HepG2 (cell line): Measurements from ENCODE around the gene CRADD. TPM values are rescaled to one million over a fixed set of nuclear protein-coding genes. Genes with fewer than 3 reads are reported as not detected.
"Not testable (repeated sequence)": the region's sequence is repeated elsewhere in the genome, so short reads cannot be mapped to it uniquely, and the experiment has no call there.

ENCODE experiments used
- ATAC-seq: fragments of 200-7000 bp; cut with Tn5 transposase; 3 replicates; pipeline ENCODE4 v1.9.1; 2020; ENCODE audit warnings: mild to moderate bottlenecking, moderate library complexity
- BruUV-seq: library from RNA; stranded (reverse); fragments of 400-500 nt; replicated peaks from 2 replicates; lab custom pipeline; 2021; lab: Mats Ljungman, UMichigan
- CTCF ChIA-PET: fragments of 300-600 bp; formaldehyde crosslinking; extraction: SDS; loops from one replicate; lab custom pipeline; 2021; ENCODE audit warnings: low total read pairs, inconsistent platforms, low intra/inter-chr PET ratio; lab: Yijun Ruan, JAX
- POLR2A ChIA-PET: fragments of 350-600 bp; sonication (Branson Sonifier 250); formaldehyde crosslinking; loops from one replicate; lab custom pipeline; 2020; ENCODE audit warnings: antibody characterized with exemption, inconsistent platforms; lab: Yijun Ruan, JAX
- DNase-seq: peaks from one replicate; pipeline ENCODE4 v3.0.0-alpha.2; 2015; ENCODE audit warnings: low spot score
- FAIRE-seq: peaks from 3 replicates; lab custom pipeline; 2011; peaks lifted over from hg19 to GRCh38; lab: Jason Lieb, UNC
- H2AFZ ChIP-seq: one replicate; pipeline ENCODE4 v1.6.1; 2011; ENCODE audit warnings: low read length, inconsistent platforms
- H3K27ac ChIP-seq: fragments of 300-600 bp; 3 replicates; pipeline ENCODE4 v1.8.0; 2011; ENCODE audit warnings: mixed run types, mild to moderate bottlenecking, mixed read lengths, low read length, inconsistent platforms; ENCODE audit not compliant: insufficient read depth; ENCODE audit errors: extremely low read length
- H3K27me3 ChIP-seq, 2 experiments: fragments of 200-600 bp in 1 of 2; 2 replicates in 1 of 2; 3 replicates in 1 of 2; pipeline versions ENCODE4 v1.6.0 to v1.8.0; 2011; ENCODE audit warnings: low read length in 2 of 2, mild to moderate bottlenecking in 2 of 2, moderate library complexity in 2 of 2, inconsistent platforms in 1 of 2; ENCODE audit not compliant: insufficient read depth in 2 of 2, control insufficient read depth in 1 of 2
- H3K36me3 ChIP-seq, 2 experiments: fragments of 200-600 bp in 1 of 2; replicated peaks in 1 of 2; 2 replicates in 1 of 2; 3 replicates in 1 of 2; pipeline versions ENCODE4 v1.5.1 to v1.8.0; 2011; ENCODE audit warnings: low read length in 2 of 2, inconsistent platforms in 1 of 2; ENCODE audit not compliant: insufficient read depth in 2 of 2, control insufficient read depth in 1 of 2
- H3K4me1 ChIP-seq: 2 replicates; pipeline ENCODE4 v1.5.1; 2012; ENCODE audit warnings: low read length, inconsistent platforms; ENCODE audit not compliant: insufficient read depth
- H3K4me2 ChIP-seq: 2 replicates; pipeline ENCODE4 v1.6.0; 2011; ENCODE audit warnings: low read depth, low read length, inconsistent platforms
- H3K4me3 ChIP-seq, 3 experiments: fragments of 200-600 bp in 1 of 3; sonication (generic), shearing (Covaris generic) in 1 of 3; replicated peaks in 1 of 3; 2 replicates each; pipeline ENCODE4 v1.5.1; 2011 to 2016; ENCODE audit warnings: low read length in 3 of 3, inconsistent platforms in 2 of 3, low read depth in 2 of 3, mild to moderate bottlenecking in 2 of 3, control low read depth in 1 of 3, mixed read lengths in 1 of 3; ENCODE audit not compliant: insufficient read depth in 1 of 3
- H3K79me2 ChIP-seq: one replicate; pipeline ENCODE4 v1.6.1; 2011; ENCODE audit warnings: low read length, inconsistent platforms; ENCODE audit not compliant: insufficient read depth
- H3K9ac ChIP-seq: 2 replicates; pipeline ENCODE4 v1.6.0; 2011; ENCODE audit warnings: mild to moderate bottlenecking, low read depth, low read length, inconsistent platforms; ENCODE audit not compliant: insufficient read depth
- H3K9me3 ChIP-seq: 2 replicates; pipeline ENCODE4 v1.5.1; 2012; ENCODE audit warnings: mild to moderate bottlenecking, low read length
- H4K20me1 ChIP-seq: 2 replicates; pipeline ENCODE4 v1.6.0; 2011; ENCODE audit warnings: inconsistent platforms, mild to moderate bottlenecking, low read length, moderate library complexity; ENCODE audit not compliant: insufficient read depth
- CBFB ChIP-seq: sonication (generic); formaldehyde crosslinking; IDR thresholded peaks from 2 replicates; pipeline ENCODE4 v1.4.0; 2020; ENCODE audit warnings: missing genetic modification reagents
- PAX8 ChIP-seq: sonication (generic); formaldehyde crosslinking; IDR thresholded peaks from 2 replicates; pipeline ENCODE4 v1.8.0; 2022; ENCODE audit warnings: mild to moderate bottlenecking, missing genetic modification reagents, borderline replicate concordance
- WIZ ChIP-seq: sonication (generic); formaldehyde crosslinking; IDR thresholded peaks from 2 replicates; pipeline ENCODE4 v1.5.1; 2020; ENCODE audit warnings: mild to moderate bottlenecking, missing genetic modification reagents
- ZNF777 ChIP-seq: sonication (generic); formaldehyde crosslinking; IDR thresholded peaks from 2 replicates; pipeline ENCODE4 v1.4.0; 2020; ENCODE audit warnings: missing genetic modification reagents
- ZSCAN29 ChIP-seq: sonication (generic); formaldehyde crosslinking; conservative IDR thresholded peaks from 2 replicates; pipeline ENCODE4 v1.4.0; 2020; ENCODE audit warnings: mild to moderate bottlenecking, missing genetic modification reagents
- WGBS: methylation state at CpG from one replicate; pipeline ENCODE4 v1.1.6; 2017; ENCODE audit warnings: low lambda C conversion rate; 5-methylcytosine and 5-hydroxymethylcytosine counted together
- in situ Hi-C: cut with HindIII; loops from 2 replicates; pipeline ENCODE4 v1.10.0; 2017; ENCODE audit warnings: low pct_unique_long_range_greater_than_20kb; ENCODE audit not compliant: extremely low pct_ligation_motif_present
- intact Hi-C: fragments of 100-400 bp; cut with micrococcal nuclease; formaldehyde crosslinking; loops from one replicate; pipeline ENCODE4 v1.10.0; 2022; ENCODE audit not compliant: unreplicated experiment
- polyA plus RNA-seq, 8 experiments: library from polyadenylated mRNA; depleted of rRNA in 3 of 8; stranded (reverse) in 7 of 8; unstranded in 1 of 8; fragments of >200 nt; fragmentation: Illumina TruSeq in 4 of 8; extraction: Trizol in 4 of 8; gene quantifications; 2 replicates each; pipeline versions ENCODE4 v1.2.1 to v1.2.3, GENCODE V29; 2011 to 2016; ENCODE audit warnings: low read depth in 4 of 8, missing spikeins in 1 of 8, mixed read lengths in 1 of 8; ENCODE audit not compliant: insufficient read depth in 1 of 8
- total RNA-seq, 5 experiments: library from RNA; depleted of rRNA; stranded (reverse); fragments of >200 nt; fragmentation: Illumina TruSeq; extraction: Trizol; gene quantifications; 2 replicates each; pipeline ENCODE4 v1.2.3, GENCODE V29; 2016; ENCODE audit warnings: low read depth in 1 of 5

The CRADD gene
- total and polyA plus RNA-seq, 2 of the 13 experiments (the other 11 are each of a cell fraction or from before 2014, with no cell fraction given), result 12.4 to 18.8 TPM

- FAIRE-seq, H3K9ac ChIP-seq, ATAC-seq, H3K27ac ChIP-seq, CTCF ChIA-PET, H3K36me3 ChIP-seq, intact Hi-C loops, H3K9me3 ChIP-seq, H3K4me2 ChIP-seq, DNase-seq, in situ Hi-C loops, H3K4me3 ChIP-seq, H4K20me1 ChIP-seq, H3K79me2 ChIP-seq, BruUV-seq, H2AFZ ChIP-seq, POLR2A ChIA-PET, H3K27me3 ChIP-seq: not testable (repeated sequence)
- 97% methylated on average over 4 of the region's 4 CpGs for WGBS
- peaks cover 31% of the 10 kb centered on the region for H3K4me1 ChIP-seq
These were observed 104.8 kb downstream of the CRADD start for GRCh38 chr12:93781961-93782360.

DNA sequence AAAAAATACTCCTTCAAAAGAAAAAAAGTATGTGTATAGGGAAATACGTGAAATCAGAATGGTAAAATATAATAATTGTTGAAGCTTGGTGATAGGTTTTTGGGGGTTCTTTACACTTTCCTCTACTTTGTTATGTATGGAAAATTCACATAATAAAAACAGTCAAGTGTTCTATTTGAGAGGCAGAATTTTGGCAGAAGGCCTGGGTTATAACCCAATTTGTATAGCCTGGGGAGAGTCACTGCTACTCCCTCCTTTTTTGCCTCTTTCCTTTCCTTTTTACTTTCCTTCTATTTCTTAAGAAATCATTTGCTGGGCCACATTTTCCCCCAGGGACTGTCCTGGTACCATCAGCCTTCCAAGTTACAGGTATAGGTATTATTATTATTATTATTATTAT lies 105.7 kb downstream of the CRADD start:
- Histone ChIP-seq H3K9ac (no peak overlapping the region), H3K27me3 (no peaks in the 10 kb centered on the region), H3K4me2 (no peak overlapping the region), H4K20me1 (no peaks in the 10 kb centered on the region), H3K4me1 (peaks cover 40% of the 10 kb centered on the region), H2AFZ (no peak overlapping the region), H3K27ac (no peak overlapping the region), H3K4me3 (no peak overlapping the region), H3K9me3 (no peaks in the 10 kb centered on the region), H3K79me2 (no peaks in the 10 kb centered on the region), H3K36me3 (no peaks in the 10 kb centered on the region)
- FAIRE-seq (no peak), DNase-seq (no peak), ATAC-seq (no peak)
- in situ Hi-C loops, result no loop called here
- CTCF ChIA-PET, result no interaction called here
- intact Hi-C loops, result no loop called here
- no TSS peak for BruUV-seq
- TF ChIP-seq ZNF777 (no peak), PAX8 (no peak), CBFB (no peak), WIZ (no peak), ZSCAN29 (CRISPR knock-in tag) (no peak)
- TF ChIP-seq, all 625 proteins: peak for 0
- WGBS, result 98% methylated on average over 1 of the region's 1 CpG
- POLR2A ChIA-PET, result no interaction called here
